CD14-positive monocyte (primary cell): ENCODE results near the gene THAP3. TPM values are rescaled to one million over a fixed set of nuclear protein-coding genes. Genes with fewer than 3 reads are reported as not detected.

Experiments used
- DNase-seq, 3 donors: peaks; one replicate each; pipeline ENCODE4 v3.0.0-alpha.2; 2011 to 2022
- H2AFZ ChIP-seq: 2 replicates; pipeline ENCODE4 v1.6.0; 2012; ENCODE audit warnings: mild to moderate bottlenecking, low read depth, low read length, inconsistent platforms; ENCODE audit not compliant: insufficient read depth, poor library complexity, severe bottlenecking
- H3K27ac ChIP-seq, 2 donors: 1 replicate in 1 of 2; 2 replicates in 1 of 2; pipeline ENCODE4 v1.5.1; 2012 to 2013; ENCODE audit warnings: low read length in 2 of 2, control low read depth in 1 of 2, inconsistent platforms in 1 of 2, low read depth in 1 of 2, mild to moderate bottlenecking in 1 of 2
- H3K27me3 ChIP-seq, 2 donors: one replicate each; pipeline versions ENCODE4 v1.6.0 to v1.6.1; 2011 to 2013; ENCODE audit warnings: low read length in 2 of 2; ENCODE audit not compliant: control insufficient read depth in 2 of 2, insufficient read depth in 2 of 2
- H3K36me3 ChIP-seq, 2 donors: replicated peaks in 1 of 2; 1 replicate in 1 of 2; 2 replicates in 1 of 2; pipeline versions ENCODE4 v1.5.1 to v1.6.1; 2012 to 2013; ENCODE audit warnings: low read length in 2 of 2, control low read depth in 1 of 2, inconsistent platforms in 1 of 2, mild to moderate bottlenecking in 1 of 2; ENCODE audit not compliant: insufficient read depth in 2 of 2, control insufficient read depth in 1 of 2
- H3K4me1 ChIP-seq, 2 donors: 1 replicate in 1 of 2; 2 replicates in 1 of 2; pipeline versions ENCODE4 v1.5.1 to v1.6.1; 2012 to 2013; ENCODE audit warnings: low read length in 2 of 2, control low read depth in 1 of 2, inconsistent platforms in 1 of 2, mild to moderate bottlenecking in 1 of 2, moderate library complexity in 1 of 2; ENCODE audit not compliant: insufficient read depth in 2 of 2, control insufficient read depth in 1 of 2
- H3K4me2 ChIP-seq: replicated peaks from 2 replicates; pipeline ENCODE3; 2012; ENCODE audit warnings: low read length, moderate library complexity, mild to moderate bottlenecking; ENCODE audit not compliant: poor library complexity, severe bottlenecking; ENCODE audit errors: extremely low read depth
- H3K4me3 ChIP-seq, 3 experiments: fragments of 200-600 bp in 1 of 3; sonication (generic) in 1 of 3; replicated peaks in 1 of 3; 1 replicate in 2 of 3; 2 replicates in 1 of 3; pipeline ENCODE4 v1.5.1; 2011 to 2013; ENCODE audit warnings: low read length in 3 of 3, mild to moderate bottlenecking in 3 of 3, control low read depth in 2 of 3, low read depth in 2 of 3, inconsistent platforms in 1 of 3, moderate library complexity in 1 of 3
- H3K79me2 ChIP-seq: 2 replicates; pipeline ENCODE4 v1.6.0; 2012; ENCODE audit warnings: mild to moderate bottlenecking, control low read depth, inconsistent platforms, low read length, moderate library complexity; ENCODE audit not compliant: insufficient read depth
- H3K9ac ChIP-seq: 2 replicates; pipeline ENCODE4 v1.6.0; 2017; ENCODE audit warnings: low read length, mild to moderate bottlenecking; ENCODE audit not compliant: insufficient read depth, poor library complexity, severe bottlenecking
- H3K9me3 ChIP-seq, 2 donors: replicated peaks in 1 of 2; 1 replicate in 1 of 2; 2 replicates in 1 of 2; pipeline versions ENCODE4 v1.5.1 to v1.6.1; 2012 to 2013; ENCODE audit warnings: low read length in 2 of 2, control low read depth in 1 of 2; ENCODE audit not compliant: control insufficient read depth in 1 of 2, insufficient read depth in 1 of 2
- H4K20me1 ChIP-seq: 2 replicates; pipeline ENCODE4 v1.6.0; 2012; ENCODE audit warnings: mild to moderate bottlenecking, low read length, control low read depth, moderate library complexity; ENCODE audit not compliant: insufficient read depth
- H3K27ac Mint-ChIP-seq, 7 donors: one replicate each; pipeline ENCODE4 v1.8.0; 2020; ENCODE audit warnings: mild to moderate bottlenecking in 7 of 7, mixed read lengths in 7 of 7, moderate library complexity in 6 of 7, inconsistent platforms in 2 of 7
- H3K27me3 Mint-ChIP-seq, 3 donors: one replicate each; pipeline ENCODE4 v1.8.0; 2021 to 2022; ENCODE audit warnings: low read depth in 3 of 3, mild to moderate bottlenecking in 3 of 3, mixed read lengths in 3 of 3, moderate library complexity in 3 of 3, inconsistent platforms in 1 of 3
- H3K36me3 Mint-ChIP-seq, 2 donors: one replicate each; pipeline ENCODE4 v1.8.0; 2020; ENCODE audit warnings: mixed read lengths in 2 of 2, inconsistent platforms in 1 of 2, mild to moderate bottlenecking in 1 of 2
- H3K4me1 Mint-ChIP-seq: one replicate; pipeline ENCODE4 v1.8.0; 2020; ENCODE audit warnings: mild to moderate bottlenecking, mixed read lengths
- H3K4me3 Mint-ChIP-seq, 2 donors: one replicate each; pipeline ENCODE4 v1.8.0; 2020; ENCODE audit warnings: mild to moderate bottlenecking in 2 of 2, mixed read lengths in 2 of 2, moderate library complexity in 1 of 2
- H3K9me3 Mint-ChIP-seq, 7 donors: one replicate each; pipeline ENCODE4 v1.8.0; 2020 to 2022; ENCODE audit warnings: mixed read lengths in 7 of 7, mild to moderate bottlenecking in 6 of 7, moderate library complexity in 6 of 7, inconsistent platforms in 2 of 7
- WGBS: methylation state at CpG from one replicate; pipeline ENCODE4 v1.1.5; 2013; ENCODE audit warnings: missing lambda C conversion rate; ENCODE audit not compliant: insufficient coverage; 5-methylcytosine and 5-hydroxymethylcytosine counted together
- intact Hi-C, 2 donors: fragments of 100-400 bp; cut with micrococcal nuclease; formaldehyde crosslinking; loops; one replicate each; pipeline versions ENCODE4 v1.15.0 to v1.15.1; 2023
- polyA plus RNA-seq, 3 donors: library from polyadenylated mRNA; depleted of rRNA in 1 of 3; unstranded in 2 of 3; stranded (reverse) in 1 of 3; fragments of 300-500 nt in 2 of 3; fragments of >200 nt in 1 of 3; fragmentation: Illumina TruSeq in 2 of 3; gene quantifications; 1 replicate in 2 of 3; 2 replicates in 1 of 3; pipeline ENCODE4 v1.2.3, GENCODE V29; 2012 to 2021
- TF ChIP-seq, protein P1 (sequence below): fragments of 200-600 bp; IDR thresholded peaks from one replicate; pipeline ENCODE4 v1.8.0; 2022; ENCODE audit warnings: antibody characterized with exemption, mild to moderate bottlenecking

Gene THAP3
- polyA plus RNA-seq, 3 donors: 10.3 to 12.8 (median 10.3) TPM

DNA sequence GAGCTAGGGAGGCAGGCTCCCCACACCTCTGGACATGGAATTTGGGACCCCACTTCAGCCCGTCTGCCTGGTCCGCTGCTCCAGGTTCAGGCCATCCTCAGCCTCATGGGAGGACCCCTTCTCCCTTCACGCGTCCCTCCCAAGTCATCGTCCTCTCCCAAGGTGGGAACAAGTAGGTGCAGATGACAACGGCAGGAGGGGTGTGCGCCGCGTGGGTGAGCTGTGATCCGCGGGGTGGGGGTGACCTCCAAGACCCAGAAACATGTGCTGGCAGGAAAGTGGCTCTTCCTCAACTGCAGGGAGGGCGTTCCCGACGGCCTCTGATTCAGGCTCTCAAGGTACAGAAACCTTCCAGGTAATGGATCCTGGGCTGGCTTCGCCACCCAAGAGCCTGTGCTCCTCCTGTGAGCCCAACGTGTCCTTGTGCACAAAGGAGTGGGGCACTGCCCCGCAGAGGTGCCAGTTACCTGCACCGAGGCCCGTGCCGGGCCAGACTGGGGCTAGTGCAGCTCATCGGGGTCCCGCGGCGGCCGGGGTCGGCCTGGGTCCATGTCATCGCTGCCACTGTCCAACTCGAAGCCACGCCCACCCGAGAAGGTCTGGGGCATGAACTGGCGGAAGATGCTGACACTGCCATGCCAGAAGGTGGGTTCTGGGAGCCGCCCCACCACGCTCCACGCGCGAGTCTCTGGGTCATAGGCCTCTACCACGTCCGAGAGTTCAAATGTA is 31.6 kb upstream of the THAP3 start:
- peaks cover 35% of the 10 kb centered on the region for H3K4me1 Mint-ChIP-seq
- Histone ChIP-seq H3K27ac (no peak overlapping the region), H3K9ac (no peak overlapping the region), H2AFZ (no peak overlapping the region), H3K36me3 (peaks cover 86 to 93% of the 10 kb centered on the region in 2 donors), H3K9me3 (no peaks in the 10 kb centered on the region), H3K4me3 (no peak overlapping the region), H3K27me3 (no peaks in the 10 kb centered on the region), H3K4me2 (no peak overlapping the region), H4K20me1 (peaks cover 100% of the 10 kb centered on the region), H3K4me1 (peaks cover 22 to 42% of the 10 kb centered on the region in 2 donors), H3K79me2 (peaks cover 32% of the 10 kb centered on the region)
- H3K9me3 Mint-ChIP-seq: no peaks in the 10 kb centered on the region
- H3K4me3 Mint-ChIP-seq: no peak overlapping the region
- peaks cover 70 to 90% of the 10 kb centered on the region in 2 donors for H3K36me3 Mint-ChIP-seq
- intact Hi-C loops: no loop called here
- 96% methylated on average over 27 of the region's 38 CpGs for WGBS
- no peaks in the 10 kb centered on the region for H3K27me3 Mint-ChIP-seq
- peak in 1 of 3 donors; percentile 5 for DNase-seq
- TF ChIP-seq, protein P1, sequence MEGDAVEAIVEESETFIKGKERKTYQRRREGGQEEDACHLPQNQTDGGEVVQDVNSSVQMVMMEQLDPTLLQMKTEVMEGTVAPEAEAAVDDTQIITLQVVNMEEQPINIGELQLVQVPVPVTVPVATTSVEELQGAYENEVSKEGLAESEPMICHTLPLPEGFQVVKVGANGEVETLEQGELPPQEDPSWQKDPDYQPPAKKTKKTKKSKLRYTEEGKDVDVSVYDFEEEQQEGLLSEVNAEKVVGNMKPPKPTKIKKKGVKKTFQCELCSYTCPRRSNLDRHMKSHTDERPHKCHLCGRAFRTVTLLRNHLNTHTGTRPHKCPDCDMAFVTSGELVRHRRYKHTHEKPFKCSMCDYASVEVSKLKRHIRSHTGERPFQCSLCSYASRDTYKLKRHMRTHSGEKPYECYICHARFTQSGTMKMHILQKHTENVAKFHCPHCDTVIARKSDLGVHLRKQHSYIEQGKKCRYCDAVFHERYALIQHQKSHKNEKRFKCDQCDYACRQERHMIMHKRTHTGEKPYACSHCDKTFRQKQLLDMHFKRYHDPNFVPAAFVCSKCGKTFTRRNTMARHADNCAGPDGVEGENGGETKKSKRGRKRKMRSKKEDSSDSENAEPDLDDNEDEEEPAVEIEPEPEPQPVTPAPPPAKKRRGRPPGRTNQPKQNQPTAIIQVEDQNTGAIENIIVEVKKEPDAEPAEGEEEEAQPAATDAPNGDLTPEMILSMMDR: no peak
- no peak overlapping the region for H3K27ac Mint-ChIP-seq

DNA sequence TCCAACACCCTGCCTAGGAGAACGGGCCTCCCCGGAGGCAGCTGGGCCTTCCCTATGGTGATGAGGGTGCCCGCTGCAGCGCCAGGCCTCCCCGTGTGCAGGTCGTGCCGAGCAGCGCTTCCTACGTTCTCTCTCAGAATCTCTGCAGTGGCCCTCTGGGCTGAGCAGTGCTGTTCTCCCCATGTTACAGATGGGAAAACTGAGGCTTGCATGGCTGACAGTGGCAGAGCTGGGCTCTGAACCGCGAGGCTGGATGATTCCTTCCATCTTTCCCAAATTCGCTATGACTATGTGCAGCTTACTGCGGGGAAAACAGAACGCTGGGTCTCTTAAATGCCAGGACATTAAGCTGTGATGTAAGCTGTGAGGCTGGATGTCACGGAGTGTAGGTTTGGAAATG is 30.9 kb upstream of the THAP3 start:
- H3K4me3 Mint-ChIP-seq: no peak overlapping the region
- H3K27ac ChIP-seq: no peak overlapping the region
- DNase-seq: no peak
- H3K27me3 Mint-ChIP-seq: no peaks in the 10 kb centered on the region
- H3K27me3 ChIP-seq: no peaks in the 10 kb centered on the region
- H3K79me2 ChIP-seq: peaks cover 40% of the 10 kb centered on the region
- TF ChIP-seq, protein P1: no peak
- peaks cover 41% of the 10 kb centered on the region for H3K4me1 Mint-ChIP-seq
- H3K36me3 Mint-ChIP-seq: peaks cover 67 to 90% of the 10 kb centered on the region in 2 donors
- peaks cover 100% of the 10 kb centered on the region for H4K20me1 ChIP-seq
- intact Hi-C loops: no loop called here
- no peak overlapping the region for H2AFZ ChIP-seq
- 97% methylated on average over 7 of the region's 15 CpGs for WGBS
- H3K27ac Mint-ChIP-seq: no peak overlapping the region
- no peak overlapping the region for H3K4me3 ChIP-seq
- peaks cover 28 to 46% of the 10 kb centered on the region in 2 donors for H3K4me1 ChIP-seq
- H3K9me3 Mint-ChIP-seq: peaks cover 0 to 2% (median 0%) of the 10 kb centered on the region in 7 donors
- peaks cover 79 to 88% of the 10 kb centered on the region in 2 donors for H3K36me3 ChIP-seq
- no peak overlapping the region for H3K9ac ChIP-seq
- H3K9me3 ChIP-seq: no peaks in the 10 kb centered on the region
- H3K4me2 ChIP-seq: no peak overlapping the region
